Lower leg skin (tissue), 4 donors: ENCODE data around the gene CMTM4. TPM values are rescaled to one million over a fixed set of nuclear protein-coding genes. Genes with fewer than 3 reads are reported as not detected.
"Not testable (repeated sequence)": the region's sequence is repeated elsewhere in the genome, so short reads cannot be mapped to it uniquely, and the experiment has no call there.

Experiments
- DNase-seq, 2 donors: peaks; one replicate each; pipeline ENCODE4 v3.0.0-alpha.2; 2019; ENCODE audit warnings: low spot score in 2 of 2
- H3K4me3 ChIP-seq: fragments of 200-600 bp; sonication (generic); 2 replicates; pipeline ENCODE4 v1.5.1; 2017; ENCODE audit warnings: mild to moderate bottlenecking, low read depth; ENCODE audit not compliant: poor library complexity, severe bottlenecking
- POLR2A ChIP-seq, 2 donors: fragments of 450-650 bp; IDR thresholded peaks; one replicate each; pipeline ENCODE4 v1.6.1; 2016 to 2017; ENCODE audit warnings: antibody characterized with exemption in 2 of 2, mild to moderate bottlenecking in 1 of 2, moderate library complexity in 1 of 2
- WGBS, 2 donors: methylation state at CpG; one replicate each; pipeline ENCODE4 v1.1.5; 2018; 5-methylcytosine and 5-hydroxymethylcytosine counted together
- intact Hi-C: fragments of 100-400 bp; cut with DNase I; formaldehyde crosslinking; loops from one replicate; pipeline ENCODE4 v1.15.0; 2023; ENCODE audit warnings: low total_unique reads
- total RNA-seq, 4 donors: library from RNA; depleted of rRNA; stranded (reverse); fragments of >200 nt; gene quantifications; one replicate each; pipeline ENCODE4 v1.1.0, GENCODE V29; 2016
- TF ChIP-seq, protein P1 (sequence below), 3 donors: fragments of 450-650 bp; IDR thresholded peaks; one replicate each; pipeline ENCODE4 v1.5.1; 2016; ENCODE audit warnings: antibody characterized with exemption in 3 of 3, mild to moderate bottlenecking in 3 of 3, moderate library complexity in 2 of 3

The CMTM4 gene
- total RNA-seq, 4 donors from 2014 or later, result 11.1 to 30.2 (median 22.5) TPM

DNA sequence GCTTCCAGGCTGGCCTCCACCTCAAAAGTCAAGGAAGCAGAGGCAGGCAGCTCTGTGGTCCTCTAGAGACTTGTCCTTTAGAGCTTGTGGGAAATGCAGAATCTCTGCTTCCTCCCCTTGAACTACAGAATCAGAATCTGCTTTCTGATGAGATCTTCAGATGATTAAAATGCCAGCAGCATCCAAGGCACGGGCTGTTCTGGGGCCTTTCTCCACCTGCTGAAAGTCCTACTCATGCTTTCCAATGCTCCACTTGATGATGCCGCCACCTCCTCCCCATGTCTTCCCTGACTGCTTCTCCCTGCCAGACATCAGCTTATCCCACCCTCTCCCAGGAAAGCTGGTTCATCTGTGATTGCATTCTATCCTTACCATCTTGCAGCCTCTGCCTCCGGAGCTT, 58.7 kb downstream of the CMTM4 start:
- no peak for DNase-seq
- intact Hi-C loops, result no loop called here
- TF ChIP-seq POLR2A (IDR thresholded peaks at IDR 0.05), result no peak
- H3K4me3 ChIP-seq, result no peak overlapping the region
- WGBS, 2 donors, result 93 to 94% methylated on average over 3 of the region's 3 CpGs

DNA sequence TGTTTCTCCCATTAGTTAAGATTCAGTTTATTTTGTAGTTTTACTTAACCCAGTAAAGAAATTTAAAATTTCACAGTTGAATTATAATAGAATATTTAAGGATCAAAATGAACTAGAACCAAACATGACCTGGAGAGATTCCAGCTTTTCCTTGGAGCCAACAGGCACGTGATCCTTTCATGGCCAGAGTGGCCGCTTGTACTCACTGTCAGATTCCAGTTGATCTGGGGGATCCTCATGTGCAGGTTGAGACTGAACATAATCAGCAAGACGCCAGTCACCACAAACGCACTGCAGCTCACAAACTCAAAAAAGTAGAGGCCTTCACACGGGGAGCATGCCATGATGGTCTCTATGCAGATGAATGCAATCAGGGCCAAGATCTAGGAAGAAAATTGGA, 60.3 kb downstream of the CMTM4 start:
- H3K4me3 ChIP-seq, result no peak overlapping the region
- intact Hi-C loops, result no loop called here
- TF ChIP-seq, protein P1, sequence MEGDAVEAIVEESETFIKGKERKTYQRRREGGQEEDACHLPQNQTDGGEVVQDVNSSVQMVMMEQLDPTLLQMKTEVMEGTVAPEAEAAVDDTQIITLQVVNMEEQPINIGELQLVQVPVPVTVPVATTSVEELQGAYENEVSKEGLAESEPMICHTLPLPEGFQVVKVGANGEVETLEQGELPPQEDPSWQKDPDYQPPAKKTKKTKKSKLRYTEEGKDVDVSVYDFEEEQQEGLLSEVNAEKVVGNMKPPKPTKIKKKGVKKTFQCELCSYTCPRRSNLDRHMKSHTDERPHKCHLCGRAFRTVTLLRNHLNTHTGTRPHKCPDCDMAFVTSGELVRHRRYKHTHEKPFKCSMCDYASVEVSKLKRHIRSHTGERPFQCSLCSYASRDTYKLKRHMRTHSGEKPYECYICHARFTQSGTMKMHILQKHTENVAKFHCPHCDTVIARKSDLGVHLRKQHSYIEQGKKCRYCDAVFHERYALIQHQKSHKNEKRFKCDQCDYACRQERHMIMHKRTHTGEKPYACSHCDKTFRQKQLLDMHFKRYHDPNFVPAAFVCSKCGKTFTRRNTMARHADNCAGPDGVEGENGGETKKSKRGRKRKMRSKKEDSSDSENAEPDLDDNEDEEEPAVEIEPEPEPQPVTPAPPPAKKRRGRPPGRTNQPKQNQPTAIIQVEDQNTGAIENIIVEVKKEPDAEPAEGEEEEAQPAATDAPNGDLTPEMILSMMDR (IDR thresholded peaks at IDR 0.05), result no peak
- no peak for TF ChIP-seq POLR2A (IDR thresholded peaks at IDR 0.05)
- 75 to 79% methylated on average over 5 of the region's 5 CpGs for WGBS, 2 donors
- peak in 1 of 2 donors; percentile 57 for DNase-seq

DNA sequence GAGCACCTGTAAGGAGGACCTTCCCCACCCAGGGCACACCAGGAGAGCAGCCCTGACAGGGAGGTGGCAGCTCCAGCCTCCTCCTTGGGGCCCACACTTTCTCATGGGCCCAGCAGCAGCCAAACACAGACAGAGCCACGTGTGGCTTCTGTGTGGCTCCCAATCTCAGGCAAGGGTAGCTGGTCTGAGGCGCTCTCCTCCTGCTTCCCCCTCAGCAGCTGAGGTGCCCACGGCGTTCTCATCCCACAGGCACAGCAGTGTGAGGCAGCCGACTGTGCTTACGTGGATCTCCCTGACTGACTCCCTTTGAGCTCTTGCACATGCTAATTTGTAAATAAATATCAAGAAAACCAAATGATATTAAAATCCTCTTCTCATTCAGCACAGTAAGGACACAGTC, 61.1 kb downstream of the CMTM4 start:
- intact Hi-C loops, result no loop called here
- H3K4me3 ChIP-seq, result no peak overlapping the region
- peak in 1 of 2 donors; percentile 39 for DNase-seq
- TF ChIP-seq, protein P1 (IDR thresholded peaks at IDR 0.05), result no peak
- no peak for TF ChIP-seq POLR2A (IDR thresholded peaks at IDR 0.05)
- WGBS, 2 donors, result 85 to 86% methylated on average over 6 of the region's 6 CpGs

DNA sequence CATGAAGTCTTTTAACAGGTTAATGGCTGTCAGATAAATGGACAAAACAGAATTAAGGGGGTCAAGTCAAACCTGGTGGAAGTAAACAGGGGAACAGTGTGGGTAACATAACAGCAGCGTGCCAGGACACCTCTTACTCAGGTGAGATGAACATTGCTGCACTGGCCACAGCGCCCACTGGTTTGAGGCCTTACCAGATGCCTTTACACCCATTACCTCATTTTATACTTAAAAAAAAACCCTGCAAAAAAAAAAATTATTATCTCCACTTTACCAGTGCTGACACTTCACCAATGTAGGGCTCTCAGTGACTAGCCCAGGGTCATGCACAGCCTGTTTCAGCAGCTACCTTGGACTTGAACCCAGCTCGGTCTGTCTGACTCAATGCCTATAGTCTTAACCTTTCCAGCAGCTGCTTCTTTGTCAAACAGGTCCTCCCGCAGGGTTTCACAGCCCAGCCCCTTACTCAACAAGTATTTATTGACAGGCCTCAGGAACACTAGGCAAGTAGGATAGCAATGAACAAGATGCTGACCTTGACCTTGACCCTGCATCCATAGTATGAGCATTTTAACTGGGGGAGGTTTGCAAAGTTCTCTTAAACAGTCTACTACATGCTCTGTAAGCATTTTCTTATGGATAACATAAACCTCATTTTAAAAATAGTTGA, 61.9 kb downstream of the CMTM4 start:
- TF ChIP-seq, protein P1 (IDR thresholded peaks at IDR 0.05), result no peak
- no peak for TF ChIP-seq POLR2A (IDR thresholded peaks at IDR 0.05)
- peak in 1 of 2 donors; percentile 63 for DNase-seq
- WGBS, 2 donors, result 90 to 92% methylated on average over 4 of the region's 4 CpGs
- no peak overlapping the region for H3K4me3 ChIP-seq
- intact Hi-C loops, result no loop called here

DNA sequence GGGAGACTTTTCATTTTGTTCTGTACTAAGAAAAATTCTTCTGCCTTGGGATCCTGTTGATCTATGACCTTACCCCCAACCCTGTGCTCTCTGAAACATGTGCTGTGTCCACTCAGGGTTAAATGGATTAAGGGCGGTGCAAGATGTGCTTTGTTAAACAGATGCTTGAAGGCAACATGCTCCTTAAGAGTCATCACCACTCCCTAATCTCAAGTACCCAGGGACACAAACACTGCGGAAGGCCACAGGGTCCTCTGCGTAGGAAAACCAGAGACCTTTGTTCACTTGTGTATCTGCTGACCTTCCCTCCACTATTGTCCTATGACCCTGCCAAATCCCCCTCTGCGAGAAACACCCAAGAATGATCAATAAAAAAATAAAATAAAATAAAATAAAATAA, 65.0 kb downstream of the CMTM4 start:
- DNase-seq, H3K4me3 ChIP-seq, intact Hi-C loops: not testable (repeated sequence)
- 84 to 87% methylated on average over 4 of the region's 4 CpGs for WGBS, 2 donors

DNA sequence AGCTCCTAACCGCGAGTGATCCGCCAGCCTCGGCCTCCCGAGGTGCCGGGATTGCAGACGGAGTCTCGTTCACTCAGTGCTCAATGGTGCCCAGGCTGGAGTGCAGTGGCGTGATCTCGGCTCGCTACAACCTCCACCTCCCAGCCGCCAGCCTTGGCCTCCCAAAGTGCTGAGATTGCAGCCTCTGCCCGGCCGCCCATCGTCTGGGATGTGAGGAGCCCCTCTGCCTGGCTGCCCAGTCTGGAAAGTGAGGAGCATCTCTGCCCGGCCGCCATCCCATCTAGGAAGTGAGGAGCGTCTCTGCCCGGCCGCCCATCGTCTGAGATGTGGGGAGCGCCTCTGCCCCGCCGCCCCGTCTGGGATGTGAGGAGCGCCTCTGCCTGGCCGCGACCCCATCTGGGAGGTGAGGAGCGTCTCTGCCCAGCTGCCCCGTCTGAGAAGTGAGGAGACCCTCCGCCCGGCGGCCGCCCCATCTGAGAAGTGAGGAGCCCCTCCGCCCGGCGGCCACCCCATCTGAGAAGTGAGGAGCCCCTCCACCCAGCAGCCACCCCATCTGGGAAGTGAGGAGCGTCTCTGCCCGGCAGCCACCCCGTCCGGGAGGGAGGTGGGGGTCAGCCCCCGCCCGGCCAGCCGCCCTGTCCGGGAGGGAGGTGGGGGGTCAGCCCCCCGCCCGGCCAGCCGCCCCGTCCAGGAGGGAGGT, 65.8 kb downstream of the CMTM4 start:
- WGBS, 2 donors, result 94 to 99% methylated on average over 17 to 26 of the region's 49 CpGs
- H3K4me3 ChIP-seq, intact Hi-C loops: not testable (repeated sequence)
- DNase-seq, result peak in 1 of 2 donors; percentile 82

DNA sequence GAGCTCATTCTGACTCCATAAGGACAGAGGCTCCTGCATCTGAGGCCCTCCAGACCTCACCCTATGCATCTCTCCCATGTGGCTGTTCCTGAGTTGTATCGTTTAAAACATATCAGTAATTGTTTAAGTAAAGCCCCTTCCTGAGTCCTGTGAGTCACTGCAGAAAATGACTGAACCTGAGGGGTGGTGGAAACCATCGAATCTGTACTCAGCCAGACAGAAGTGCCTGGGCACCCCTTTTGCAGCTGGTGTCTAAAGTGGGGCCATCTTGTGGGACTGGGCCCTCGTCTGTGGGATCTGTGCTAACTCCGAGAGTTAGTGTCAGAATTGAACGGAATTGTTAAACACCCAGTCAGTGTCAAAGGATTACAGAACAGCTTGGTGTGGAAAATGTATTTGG, 66.7 kb downstream of the CMTM4 start:
- H3K4me3 ChIP-seq, result no peak overlapping the region
- intact Hi-C loops, result no loop called here
- peak in 1 of 2 donors; percentile 49 for DNase-seq
- TF ChIP-seq, protein P1 (IDR thresholded peaks at IDR 0.05), result no peak
- no peak for TF ChIP-seq POLR2A (IDR thresholded peaks at IDR 0.05)
- 94 to 95% methylated on average over 5 of the region's 5 CpGs for WGBS, 2 donors

DNA sequence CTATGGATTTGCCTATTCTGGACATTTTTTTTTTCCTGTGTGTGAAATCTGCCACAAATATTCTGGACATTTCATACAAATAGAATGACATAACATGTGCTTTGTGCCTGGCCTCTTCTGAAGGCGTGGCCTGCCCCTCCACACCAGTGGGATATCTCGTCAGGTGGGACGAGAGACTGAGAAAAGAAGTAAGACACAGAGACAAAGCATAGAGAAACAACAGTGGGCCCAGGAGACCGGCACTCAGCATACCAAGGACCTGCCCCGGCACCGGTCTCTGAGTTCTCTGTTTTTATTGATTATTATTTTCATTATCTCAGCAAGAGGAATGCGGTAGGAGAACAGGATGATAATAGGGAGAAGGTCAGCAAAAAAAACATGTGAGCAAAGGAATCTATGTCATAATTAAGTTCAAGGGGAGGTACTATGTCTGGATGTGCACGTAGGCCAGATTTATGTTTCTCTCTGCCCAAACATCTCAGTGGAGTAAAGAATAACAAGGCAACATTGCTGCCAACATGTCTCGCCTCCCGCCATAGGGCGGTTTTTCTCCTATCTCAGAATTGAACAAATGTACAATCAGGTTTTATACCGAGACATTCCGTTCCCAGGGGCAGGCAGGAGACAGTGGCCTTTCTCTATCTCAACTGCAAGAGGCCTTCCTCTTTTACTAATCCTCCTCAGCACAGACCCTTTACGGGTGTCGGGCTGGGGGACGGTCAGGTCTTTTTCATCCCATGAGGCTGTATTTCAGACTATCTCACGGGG, 68.7 kb downstream of the CMTM4 start:
- H3K4me3 ChIP-seq, intact Hi-C loops: not testable (repeated sequence)
- WGBS, 2 donors, result 87 to 91% methylated on average over 17 of the region's 17 CpGs
- peak in 1 of 2 donors; percentile 67 for DNase-seq
